Endodermal cell (in vitro differentiated cells): ENCODE measurements around the gene ICA1. TPM values are rescaled to one million over a fixed set of nuclear protein-coding genes. Genes with fewer than 3 reads are reported as not detected.

Experiments used
- DNase-seq: peaks from one replicate; pipeline ENCODE4 v3.0.0-alpha.2; 2017
- H3K27ac ChIP-seq: 2 replicates; pipeline ENCODE4 v1.5.1; 2013; ENCODE audit warnings: mild to moderate bottlenecking, low read depth, low read length, moderate library complexity
- H3K27me3 ChIP-seq: 2 replicates; pipeline ENCODE4 v1.6.1; 2013; ENCODE audit warnings: mild to moderate bottlenecking, low read length, moderate library complexity; ENCODE audit not compliant: insufficient read depth, control insufficient read depth, poor library complexity, severe bottlenecking
- H3K36me3 ChIP-seq: 2 replicates; pipeline ENCODE4 v1.7.0; 2013; ENCODE audit warnings: mild to moderate bottlenecking, low read length, moderate library complexity; ENCODE audit not compliant: control insufficient read depth, insufficient read depth
- H3K4me1 ChIP-seq: one replicate; pipeline ENCODE4 v1.7.0; 2013; ENCODE audit warnings: low read length; ENCODE audit not compliant: control insufficient read depth, insufficient read depth
- H3K4me3 ChIP-seq: 2 replicates; pipeline ENCODE4 v1.5.1; 2013; ENCODE audit warnings: mild to moderate bottlenecking, low read length, moderate library complexity
- H3K9ac ChIP-seq: 2 replicates; pipeline ENCODE4 v1.6.1; 2013; ENCODE audit warnings: mild to moderate bottlenecking, low read length, moderate library complexity; ENCODE audit not compliant: poor library complexity, severe bottlenecking; ENCODE audit errors: extremely low read depth
- H3K9me3 ChIP-seq: 2 replicates; pipeline ENCODE4 v1.6.1; 2013; ENCODE audit warnings: mild to moderate bottlenecking, low read length, moderate library complexity; ENCODE audit not compliant: control insufficient read depth
- H3K27ac Mint-ChIP-seq: 2 replicates; pipeline ENCODE4 v1.8.0; 2020; ENCODE audit warnings: mixed read lengths
- H3K27me3 Mint-ChIP-seq: 2 replicates; pipeline ENCODE4 v1.8.0; 2021; ENCODE audit warnings: mild to moderate bottlenecking, mixed read lengths; ENCODE audit not compliant: insufficient read depth
- H3K36me3 Mint-ChIP-seq: 2 replicates; pipeline ENCODE4 v1.8.0; 2020; ENCODE audit warnings: low read depth, mixed read lengths
- H3K4me1 Mint-ChIP-seq: 2 replicates; pipeline ENCODE4 v1.8.0; 2020; ENCODE audit warnings: mixed read lengths
- H3K4me3 Mint-ChIP-seq: 2 replicates; pipeline ENCODE4 v1.8.0; 2020; ENCODE audit warnings: mild to moderate bottlenecking, moderate library complexity, mixed read lengths
- H3K9me3 Mint-ChIP-seq: 2 replicates; pipeline ENCODE4 v1.8.0; 2020; ENCODE audit warnings: mild to moderate bottlenecking, mixed read lengths
- WGBS, 2 experiments: methylation state at CpG; one replicate each; pipeline versions ENCODE4 v1.1.5 to v1.1.7; 2013; ENCODE audit warnings: missing lambda C conversion rate in 2 of 2, mixed read lengths in 1 of 2; ENCODE audit not compliant: insufficient coverage in 1 of 2, insufficient read length in 1 of 2; 5-methylcytosine and 5-hydroxymethylcytosine counted together
- long read RNA-seq, 4 experiments: library from polyadenylated mRNA in 2 of 4; library from RNA in 1 of 4; library from capped mRNA in 1 of 4; stranded (forward) in 3 of 4; unstranded in 1 of 4; transcript quantifications; one replicate each; pipeline ENCODE4 v2.0.0, GENCODE V29; 2020 to 2021; ENCODE audit warnings: inconsistent platforms in 1 of 4
- polyA plus RNA-seq, 2 experiments: library from polyadenylated mRNA; stranded (reverse); fragments of 50-300 nt; gene quantifications; one replicate each; pipeline ENCODE4 v1.2.3, GENCODE V29; 2013
- total RNA-seq, 2 donors: library from RNA; stranded (reverse); fragmentation: NEBNext Ultra II Directional in 1 of 2; extraction: Animal tissue kit (Norgen Biotek cat#: 25700) in 1 of 2; gene quantifications; 2 replicates in 1 of 2; 3 replicates in 1 of 2; pipeline ENCODE4 v1.2.1, GENCODE V29; 2021
- TF ChIP-seq, protein P1 (sequence below): fragments of 200-600 bp; sonication (generic); conservative IDR thresholded peaks from 2 replicates; pipeline ENCODE4 v1.5.0; 2021; ENCODE audit warnings: antibody characterized with exemption, mild to moderate bottlenecking

ICA1 gene
- total RNA-seq: 10 to 100 TPM; 25.0 to 50.2 TPM
- polyA plus RNA-seq (2013, experiment 1 of 2): 5.2 TPM
- polyA plus RNA-seq (2013, experiment 2 of 2): 6.5 TPM
- long read RNA-seq, experiment 1, transcript ICA1-207 (14 exons, 2,440 nt): major isoform, 5 of 17 reads
- long read RNA-seq, experiment 1, partial matches to known transcripts: 8 of 17 reads
- long read RNA-seq, experiment 1, other reads (novel, unspliced or antisense): 4 of 17 reads
- long read RNA-seq, experiment 2, transcript ICA1-206 (14 exons, 2,458 nt): minor isoform, 9 of 98 reads
- long read RNA-seq, experiment 2, transcript ICA1-207 (14 exons, 2,440 nt): major isoform, 42 of 98 reads
- long read RNA-seq, experiment 2, partial matches to known transcripts: 5 of 98 reads
- long read RNA-seq, experiment 2, other reads (novel, unspliced or antisense): 39 of 98 reads
- long read RNA-seq, experiment 3, transcript ICA1-206 (14 exons, 2,458 nt): minor isoform, 5 of 103 reads
- long read RNA-seq, experiment 3, transcript ICA1-207 (14 exons, 2,440 nt): major isoform, 45 of 103 reads
- long read RNA-seq, experiment 3, partial matches to known transcripts: 24 of 103 reads
- long read RNA-seq, experiment 3, other reads (novel, unspliced or antisense): 28 of 103 reads
- long read RNA-seq, experiment 4, transcript ICA1-207 (14 exons, 2,440 nt): major isoform, 26 of 71 reads
- long read RNA-seq, experiment 4, transcript ICA1-206 (14 exons, 2,458 nt): minor isoform, 13 of 71 reads
- long read RNA-seq, experiment 4, partial matches to known transcripts: 12 of 71 reads
- long read RNA-seq, experiment 4, other reads (novel, unspliced or antisense): 19 of 71 reads

DNA sequence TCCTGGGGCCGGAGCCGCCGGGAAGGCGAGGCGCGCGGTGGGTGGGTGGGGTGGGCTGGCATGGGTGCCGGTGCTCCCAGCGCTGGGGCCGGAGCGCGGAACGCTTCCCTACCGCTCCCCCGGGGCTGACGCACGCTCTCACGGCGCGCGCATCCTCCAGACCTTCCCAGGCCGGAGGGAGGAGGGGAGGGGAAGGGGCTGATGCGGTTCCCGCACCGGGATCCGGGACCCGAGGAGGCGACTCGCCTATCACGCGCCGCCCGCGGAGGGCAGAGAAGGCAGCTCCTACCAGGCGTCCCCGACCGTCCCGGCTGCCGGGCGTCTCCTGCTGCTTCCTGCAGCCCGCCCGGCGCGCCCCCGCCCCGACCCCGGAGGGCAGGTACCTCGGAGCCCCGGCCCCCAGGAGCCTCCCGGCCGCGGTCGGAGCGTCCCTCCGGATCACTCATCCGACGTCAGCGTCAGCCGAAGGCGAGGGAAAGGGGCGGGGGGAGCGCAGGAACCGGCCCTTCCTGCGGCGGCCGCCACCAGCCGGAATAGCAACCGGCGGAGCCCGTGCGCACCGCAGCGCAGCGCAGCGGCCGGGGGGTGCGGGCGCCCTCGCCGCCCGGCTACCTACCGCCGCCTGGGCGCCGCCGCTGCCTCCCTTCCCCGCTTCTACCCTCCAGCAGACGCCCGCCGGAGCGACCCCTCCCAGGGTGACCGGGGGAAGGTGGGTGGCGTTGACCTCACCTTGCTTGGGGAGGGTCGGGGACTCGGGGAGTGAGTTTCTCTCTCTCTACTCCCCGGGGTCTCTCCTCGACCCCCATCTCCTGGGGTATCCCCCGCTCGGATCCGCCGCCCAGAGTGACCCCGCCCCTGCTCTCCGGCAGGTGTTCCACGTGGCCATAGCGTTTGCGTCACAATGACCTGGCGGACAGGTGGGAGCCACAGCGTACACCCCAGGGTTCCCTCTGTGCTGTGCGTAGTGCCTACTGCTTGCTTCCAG, at the start of gene ICA1:
TSS of gene ICA1 (minus strand) at position 457 of the 985 bp plus-strand sequence. CDS start 26,241 bp downstream, outside the sequence.
- no peaks in the 10 kb centered on the region for H3K4me1 ChIP-seq
- no peak within 1 kb of the TSS for H3K27ac ChIP-seq
- peak within 1 kb of the TSS; percentile 56 for H3K27ac Mint-ChIP-seq
- H3K27me3 ChIP-seq: peaks cover 28% of the 10 kb centered on the region
- TF ChIP-seq, protein P1, sequence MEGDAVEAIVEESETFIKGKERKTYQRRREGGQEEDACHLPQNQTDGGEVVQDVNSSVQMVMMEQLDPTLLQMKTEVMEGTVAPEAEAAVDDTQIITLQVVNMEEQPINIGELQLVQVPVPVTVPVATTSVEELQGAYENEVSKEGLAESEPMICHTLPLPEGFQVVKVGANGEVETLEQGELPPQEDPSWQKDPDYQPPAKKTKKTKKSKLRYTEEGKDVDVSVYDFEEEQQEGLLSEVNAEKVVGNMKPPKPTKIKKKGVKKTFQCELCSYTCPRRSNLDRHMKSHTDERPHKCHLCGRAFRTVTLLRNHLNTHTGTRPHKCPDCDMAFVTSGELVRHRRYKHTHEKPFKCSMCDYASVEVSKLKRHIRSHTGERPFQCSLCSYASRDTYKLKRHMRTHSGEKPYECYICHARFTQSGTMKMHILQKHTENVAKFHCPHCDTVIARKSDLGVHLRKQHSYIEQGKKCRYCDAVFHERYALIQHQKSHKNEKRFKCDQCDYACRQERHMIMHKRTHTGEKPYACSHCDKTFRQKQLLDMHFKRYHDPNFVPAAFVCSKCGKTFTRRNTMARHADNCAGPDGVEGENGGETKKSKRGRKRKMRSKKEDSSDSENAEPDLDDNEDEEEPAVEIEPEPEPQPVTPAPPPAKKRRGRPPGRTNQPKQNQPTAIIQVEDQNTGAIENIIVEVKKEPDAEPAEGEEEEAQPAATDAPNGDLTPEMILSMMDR: no peak
- peak within 1 kb of the TSS; percentile 83 for H3K9ac ChIP-seq
- no peaks in the 10 kb centered on the region for H3K36me3 Mint-ChIP-seq
- DNase-seq: peak; percentile 92
- peaks cover 6% of the 10 kb centered on the region for H3K4me1 Mint-ChIP-seq
- H3K9me3 ChIP-seq: no peaks in the 10 kb centered on the region
- H3K4me3 ChIP-seq: peak within 1 kb of the TSS; percentile 87
- peak within 1 kb of the TSS; percentile 74 for H3K4me3 Mint-ChIP-seq
- peaks cover 24% of the 10 kb centered on the region for H3K27me3 Mint-ChIP-seq
- 1 to 12% methylated on average over 11 to 109 of the region's 109 CpGs for WGBS, 2 experiments
- no peaks in the 10 kb centered on the region for H3K9me3 Mint-ChIP-seq
- H3K36me3 ChIP-seq: no peaks in the 10 kb centered on the region

DNA sequence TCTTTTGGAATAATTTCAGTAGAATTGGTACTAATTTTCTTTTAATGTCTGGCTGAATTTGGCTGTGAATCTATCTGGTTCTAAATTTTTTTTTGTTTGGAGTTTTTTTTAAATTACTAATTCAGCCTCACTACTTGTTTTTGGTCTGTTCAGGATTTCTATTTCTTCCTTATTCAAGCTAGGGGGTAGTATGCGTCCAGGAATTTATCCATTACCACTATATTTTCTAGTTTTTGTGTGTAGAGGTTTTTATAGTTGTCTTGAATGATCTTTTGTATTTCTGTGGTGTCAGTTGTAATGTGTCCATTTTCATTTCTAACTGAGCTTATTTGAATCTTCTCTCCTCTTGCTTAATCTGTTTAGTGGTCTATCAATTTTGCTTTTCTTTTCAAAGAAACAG, 48.9 kb upstream of the ICA1 start:
- H3K4me1 Mint-ChIP-seq: no peaks in the 10 kb centered on the region
- H3K36me3 Mint-ChIP-seq: peaks cover 21% of the 10 kb centered on the region
- TF ChIP-seq, protein P1: no peak
- H3K4me1 ChIP-seq: no peaks in the 10 kb centered on the region
- no peaks in the 10 kb centered on the region for H3K36me3 ChIP-seq
- no peak overlapping the region for H3K27ac Mint-ChIP-seq
- H3K9me3 ChIP-seq: peaks cover 20% of the 10 kb centered on the region
- no peak overlapping the region for H3K27ac ChIP-seq
- WGBS, 2 experiments: no CpG with 5 or more reads among the region's 1 CpG
- H3K27me3 Mint-ChIP-seq: no peaks in the 10 kb centered on the region
- no peak for DNase-seq
- H3K9me3 Mint-ChIP-seq: peaks cover 18% of the 10 kb centered on the region
- H3K27me3 ChIP-seq: no peaks in the 10 kb centered on the region
- H3K4me3 Mint-ChIP-seq: no peak overlapping the region
- no peak overlapping the region for H3K9ac ChIP-seq
- H3K4me3 ChIP-seq: no peak overlapping the region
